HCT116 (cell line): ENCODE data around the gene CCSAP. TPM values are rescaled to one million over a fixed set of nuclear protein-coding genes. Genes with fewer than 3 reads are reported as not detected.

Source experiments
- ATAC-seq: fragments of 200-7000 bp; cut with Tn5 transposase; 2 replicates; pipeline ENCODE4 v1.9.1; 2020; ENCODE audit warnings: mild to moderate bottlenecking, moderate library complexity
- BruUV-seq: library from RNA; stranded (reverse); fragments of 400-500 nt; replicated peaks from 2 replicates; lab custom pipeline; 2021; lab: Mats Ljungman, UMichigan
- CTCF ChIA-PET: fragments of 300-600 bp; sonication (Branson Sonifier 250); formaldehyde crosslinking; loops from one replicate; lab custom pipeline; 2021; ENCODE audit warnings: antibody characterized with exemption; lab: Charles Lee
- POLR2A ChIA-PET: fragments of 300-600, 350-600 bp; sonication (Branson Sonifier 250); formaldehyde crosslinking; loops from one replicate; lab custom pipeline; 2021; ENCODE audit warnings: antibody characterized with exemption; lab: Charles Lee
- RAD21 ChIA-PET, 2 experiments: fragments of 300-600 bp; sonication (Branson Sonifier 250); formaldehyde crosslinking; loops; one replicate each; lab custom pipeline; 2023; ENCODE audit warnings: low total read pairs in 2 of 2; ENCODE audit not compliant: uncharacterized antibody in 2 of 2, unreplicated experiment in 2 of 2, low non-redundant PET in 1 of 2; lab: Charles Lee
- DNase-seq: peaks from one replicate; pipeline ENCODE4 v3.0.0-alpha.2; 2010; ENCODE audit warnings: low read depth, low spot score
- H2AFZ ChIP-seq: fragments of 200-600 bp; shearing (Covaris generic), sonication (generic); 2 replicates; pipeline ENCODE4 v1.6.1; 2017; ENCODE audit warnings: low read depth, mixed run types, mixed read lengths, antibody characterized with exemption, low read length; ENCODE audit not compliant: poor library complexity, severe bottlenecking
- H3K27ac ChIP-seq: 2 replicates; pipeline ENCODE4 v1.5.1; 2012; ENCODE audit warnings: low read depth, low read length
- H3K27me3 ChIP-seq: fragments of 200-600 bp; sonication (generic); 2 replicates; pipeline ENCODE4 v1.6.1; 2016; ENCODE audit warnings: mixed run types, low read length, mixed read lengths; ENCODE audit not compliant: insufficient read depth
- H3K36me3 ChIP-seq, 2 experiments: fragments of 200-500 bp in 1 of 2; fragments of 200-600 bp in 1 of 2; sonication (Bioruptor generic) in 1 of 2; sonication (generic) in 1 of 2; 2 replicates each; pipeline versions ENCODE4 v1.5.1 to v1.6.1; 2014 to 2016; ENCODE audit warnings: low read length in 2 of 2, inconsistent platforms in 1 of 2, mixed read lengths in 1 of 2, mixed run types in 1 of 2; ENCODE audit not compliant: insufficient read depth in 2 of 2, control insufficient read depth in 1 of 2
- H3K4me1 ChIP-seq, 2 experiments: fragments of 200-600 bp in 1 of 2; sonication (generic) in 1 of 2; 2 replicates each; pipeline versions ENCODE4 v1.5.1 to v1.6.1; 2012 to 2017; ENCODE audit warnings: low read length in 2 of 2, inconsistent platforms in 1 of 2, mild to moderate bottlenecking in 1 of 2, mixed read lengths in 1 of 2, mixed run types in 1 of 2, moderate library complexity in 1 of 2; ENCODE audit not compliant: insufficient read depth in 2 of 2, control insufficient read depth in 1 of 2
- H3K4me2 ChIP-seq: fragments of 200-600 bp; sonication (generic); 2 replicates; pipeline ENCODE4 v1.6.1; 2017; ENCODE audit warnings: mixed run types, low read length, mixed read lengths
- H3K4me3 ChIP-seq, 2 experiments: fragments of 200-600 bp in 1 of 2; sonication (generic) in 1 of 2; replicated peaks in 1 of 2; 2 replicates each; pipeline ENCODE4 v1.5.1; 2011 to 2016; ENCODE audit warnings: low read length in 2 of 2, control low read depth in 1 of 2, low read depth in 1 of 2, mild to moderate bottlenecking in 1 of 2, mixed read lengths in 1 of 2, mixed run types in 1 of 2
- H3K79me2 ChIP-seq: fragments of 200-600 bp; sonication (generic); 2 replicates; pipeline ENCODE4 v1.6.1; 2017; ENCODE audit warnings: mild to moderate bottlenecking, mixed run types, low read length, moderate library complexity, mixed read lengths; ENCODE audit not compliant: insufficient read depth
- H3K9ac ChIP-seq: fragments of 200-600 bp; sonication (generic); 2 replicates; pipeline ENCODE4 v1.6.1; 2016; ENCODE audit warnings: low read length, mixed read lengths
- H3K9me2 ChIP-seq: fragments of 200-600 bp; sonication (generic), shearing (Covaris generic); 2 replicates; pipeline ENCODE4 v1.6.1; 2017; ENCODE audit warnings: mixed run types, mild to moderate bottlenecking, moderate library complexity; ENCODE audit not compliant: insufficient read depth
- H3K9me3 ChIP-seq, 2 experiments: fragments of 200-500 bp in 1 of 2; fragments of 200-600 bp in 1 of 2; sonication (Bioruptor generic) in 1 of 2; sonication (generic) in 1 of 2; 2 replicates each; pipeline ENCODE4 v1.6.1; 2014 to 2017; ENCODE audit warnings: low read length in 2 of 2, mixed read lengths in 2 of 2, inconsistent platforms in 1 of 2, low read depth in 1 of 2, mild to moderate bottlenecking in 1 of 2, mixed run types in 1 of 2, moderate library complexity in 1 of 2; ENCODE audit not compliant: control insufficient read depth in 1 of 2, insufficient read depth in 1 of 2
- H4K20me1 ChIP-seq: fragments of 200-600 bp; sonication (generic), shearing (Covaris generic); 2 replicates; pipeline ENCODE4 v1.6.1; 2017; ENCODE audit warnings: mixed run types, mild to moderate bottlenecking, moderate library complexity; ENCODE audit not compliant: insufficient read depth
- CBX3 ChIP-seq: IDR thresholded peaks from 2 replicates; pipeline ENCODE4 v1.6.1; 2012; ENCODE audit warnings: low read depth
- CEBPB ChIP-seq: IDR thresholded peaks from 2 replicates; pipeline ENCODE4 v1.6.1; 2012; ENCODE audit warnings: low read depth
- ELF1 ChIP-seq: IDR thresholded peaks from 2 replicates; pipeline ENCODE4 v1.6.1; 2012; ENCODE audit warnings: low read depth, borderline replicate concordance
- EZH2 ChIP-seq: fragments of 200-600 bp; sonication (generic); IDR thresholded peaks from 2 replicates; pipeline ENCODE4 v1.6.1; 2017; ENCODE audit warnings: antibody characterized with exemption, mixed run types
- EZH2phosphoT487 ChIP-seq: fragments of 200-600 bp; IDR thresholded peaks from 2 replicates; pipeline ENCODE4 v1.6.1; 2018; ENCODE audit warnings: antibody characterized with exemption, borderline replicate concordance
- FOSL1 ChIP-seq: IDR thresholded peaks from 2 replicates; pipeline ENCODE4 v1.6.1; 2012; ENCODE audit warnings: low read depth
- JUND ChIP-seq: IDR thresholded peaks from 2 replicates; pipeline ENCODE4 v1.6.1; 2012
- POLR2A ChIP-seq: IDR thresholded peaks from 2 replicates; pipeline ENCODE4 v1.7.0; 2011; ENCODE audit warnings: borderline replicate concordance; ENCODE audit not compliant: insufficient read depth, insufficient read length; ENCODE audit errors: extremely low read depth
- POLR2AphosphoS5 ChIP-seq: IDR thresholded peaks from 2 replicates; pipeline ENCODE4 v1.6.1; 2011; ENCODE audit warnings: mild to moderate bottlenecking, low read depth, low read length, moderate library complexity
- RAD21 ChIP-seq: IDR thresholded peaks from 2 replicates; pipeline ENCODE4 v1.6.1; 2012; ENCODE audit warnings: low read depth, mild to moderate bottlenecking
- SP1 ChIP-seq: IDR thresholded peaks from 2 replicates; pipeline ENCODE4 v1.6.1; 2012; ENCODE audit warnings: low read depth
- SRF ChIP-seq: IDR thresholded peaks from 2 replicates; pipeline ENCODE4 v1.6.1; 2012; ENCODE audit warnings: low read depth
- TCF7L2 ChIP-seq: IDR thresholded peaks from 2 replicates; pipeline ENCODE4 v1.7.0; 2011; ENCODE audit warnings: borderline replicate concordance, inconsistent platforms; ENCODE audit not compliant: insufficient read depth, insufficient read length; ENCODE audit errors: extremely low read depth
- YY1 ChIP-seq: IDR thresholded peaks from 2 replicates; pipeline ENCODE4 v1.6.1; 2011; ENCODE audit warnings: low read length, low read depth, moderate library complexity, mild to moderate bottlenecking; ENCODE audit not compliant: insufficient replicate concordance; ENCODE audit errors: extremely low read depth
- ZFX ChIP-seq: fragments of 450-650 bp; IDR thresholded peaks from 2 replicates; pipeline ENCODE4 v1.6.1; 2017
- ZNF274 ChIP-seq: fragments of 200-500 bp; sonication (Bioruptor generic); IDR thresholded peaks from 2 replicates; pipeline ENCODE4 v1.6.1; 2014; ENCODE audit warnings: mild to moderate bottlenecking, low read depth, low read length, inconsistent platforms
- intact Hi-C: fragments of 100-400 bp; cut with micrococcal nuclease; formaldehyde crosslinking; loops from 2 replicates; pipeline ENCODE4 v1.10.0; 2022
- total RNA-seq: library from RNA; stranded (reverse); gene quantifications from one replicate; pipeline ENCODE4 v1.2.1, GENCODE V29; 2021; ENCODE audit not compliant: unreplicated experiment
- TF ChIP-seq, protein P1 (sequence below), 3 experiments: fragments of 200-600 bp in 1 of 3; sonication (generic) in 1 of 3; IDR thresholded peaks in 2 of 3; conservative IDR thresholded peaks in 1 of 3; 2 replicates each; pipeline ENCODE4 v1.5.1; 2012 to 2017; ENCODE audit warnings: low read depth in 2 of 3, low read length in 2 of 3, antibody characterized with exemption in 1 of 3, borderline replicate concordance in 1 of 3, control low read depth in 1 of 3, mild to moderate bottlenecking in 1 of 3, mixed read lengths in 1 of 3, mixed run types in 1 of 3, moderate library complexity in 1 of 3; ENCODE audit not compliant: insufficient read depth in 1 of 3
- TF ChIP-seq, protein P2 (sequence below): IDR thresholded peaks from 2 replicates; pipeline ENCODE4 v1.6.1; 2012
- TF ChIP-seq, protein P3 (sequence below): IDR thresholded peaks from 2 replicates; pipeline ENCODE4 v1.6.1; 2011; ENCODE audit warnings: mild to moderate bottlenecking, low read length, moderate library complexity; ENCODE audit not compliant: insufficient replicate concordance; ENCODE audit errors: extremely low read depth

CCSAP gene
- total RNA-seq, 1 experiment from 2014 or later = 10.9 TPM

DNA sequence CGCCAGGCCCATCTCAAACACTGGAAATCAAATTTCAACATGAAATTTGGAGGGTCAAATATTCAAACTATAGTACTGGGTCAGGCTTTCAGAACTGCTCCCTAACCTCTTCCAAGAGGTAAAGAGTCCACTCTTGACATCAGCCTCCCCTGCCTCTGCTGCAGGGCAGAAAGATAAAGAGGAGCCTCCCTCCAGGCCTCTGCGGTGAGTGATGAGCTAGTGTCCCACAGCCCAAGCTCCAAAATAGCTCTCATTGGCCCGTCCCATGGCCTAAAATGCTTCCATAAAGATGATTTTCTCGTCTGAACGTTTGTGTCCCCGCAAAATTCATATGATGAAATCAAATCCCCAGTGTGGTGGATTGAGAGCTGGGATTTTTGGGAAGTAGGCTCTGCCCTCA is 33.7 kb upstream of the CCSAP start:
- ChIA-PET CTCF (no interaction called here), RAD21 (no interaction called here), POLR2A (no interaction called here)
- intact Hi-C loops = no loop called here
- no peak overlapping the region for H3K4me3 ChIP-seq
- no peak for DNase-seq
- no peaks in the 10 kb centered on the region for H3K36me3 ChIP-seq
- H4K20me1 ChIP-seq = no peaks in the 10 kb centered on the region
- no peak overlapping the region for H3K27ac ChIP-seq
- H3K9ac ChIP-seq = no peak overlapping the region
- H3K4me2 ChIP-seq = no peak overlapping the region
- no peaks in the 10 kb centered on the region for H3K4me1 ChIP-seq
- H3K79me2 ChIP-seq = no peaks in the 10 kb centered on the region
- no peaks in the 10 kb centered on the region for H3K27me3 ChIP-seq
- H3K9me2 ChIP-seq = no peaks in the 10 kb centered on the region
- no peak for TF ChIP-seq POLR2A
- no peak for TF ChIP-seq ZFX
- TF ChIP-seq TCF7L2 = no peak
- TF ChIP-seq RAD21 = no peak
- no peak for TF ChIP-seq CBX3
- TF ChIP-seq CEBPB = no peak
- TF ChIP-seq POLR2AphosphoS5 = no peak
- TF ChIP-seq FOSL1 = no peak
- no peak for TF ChIP-seq ZNF274
- TF ChIP-seq EZH2 = no peak
- no peak for TF ChIP-seq SRF
- TF ChIP-seq, protein P1, sequence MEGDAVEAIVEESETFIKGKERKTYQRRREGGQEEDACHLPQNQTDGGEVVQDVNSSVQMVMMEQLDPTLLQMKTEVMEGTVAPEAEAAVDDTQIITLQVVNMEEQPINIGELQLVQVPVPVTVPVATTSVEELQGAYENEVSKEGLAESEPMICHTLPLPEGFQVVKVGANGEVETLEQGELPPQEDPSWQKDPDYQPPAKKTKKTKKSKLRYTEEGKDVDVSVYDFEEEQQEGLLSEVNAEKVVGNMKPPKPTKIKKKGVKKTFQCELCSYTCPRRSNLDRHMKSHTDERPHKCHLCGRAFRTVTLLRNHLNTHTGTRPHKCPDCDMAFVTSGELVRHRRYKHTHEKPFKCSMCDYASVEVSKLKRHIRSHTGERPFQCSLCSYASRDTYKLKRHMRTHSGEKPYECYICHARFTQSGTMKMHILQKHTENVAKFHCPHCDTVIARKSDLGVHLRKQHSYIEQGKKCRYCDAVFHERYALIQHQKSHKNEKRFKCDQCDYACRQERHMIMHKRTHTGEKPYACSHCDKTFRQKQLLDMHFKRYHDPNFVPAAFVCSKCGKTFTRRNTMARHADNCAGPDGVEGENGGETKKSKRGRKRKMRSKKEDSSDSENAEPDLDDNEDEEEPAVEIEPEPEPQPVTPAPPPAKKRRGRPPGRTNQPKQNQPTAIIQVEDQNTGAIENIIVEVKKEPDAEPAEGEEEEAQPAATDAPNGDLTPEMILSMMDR (IDR thresholded peaks at IDR 0.05 in 2 of 3, conservative IDR thresholded peaks at IDR 0.05 in 1 of 3; ENCODE audit: borderline replicate concordance in 1 of 3, insufficient read depth in 1 of 3, low read depth in 2 of 3, low read length in 2 of 3) = no peak
- no peak for TF ChIP-seq SP1
- TF ChIP-seq EZH2phosphoT487 = no peak
- TF ChIP-seq ELF1 = no peak
- TF ChIP-seq, protein P2, sequence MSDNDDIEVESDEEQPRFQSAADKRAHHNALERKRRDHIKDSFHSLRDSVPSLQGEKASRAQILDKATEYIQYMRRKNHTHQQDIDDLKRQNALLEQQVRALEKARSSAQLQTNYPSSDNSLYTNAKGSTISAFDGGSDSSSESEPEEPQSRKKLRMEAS = no peak
- no peak for TF ChIP-seq JUND
- no peak for TF ChIP-seq YY1
- TF ChIP-seq, protein P3, sequence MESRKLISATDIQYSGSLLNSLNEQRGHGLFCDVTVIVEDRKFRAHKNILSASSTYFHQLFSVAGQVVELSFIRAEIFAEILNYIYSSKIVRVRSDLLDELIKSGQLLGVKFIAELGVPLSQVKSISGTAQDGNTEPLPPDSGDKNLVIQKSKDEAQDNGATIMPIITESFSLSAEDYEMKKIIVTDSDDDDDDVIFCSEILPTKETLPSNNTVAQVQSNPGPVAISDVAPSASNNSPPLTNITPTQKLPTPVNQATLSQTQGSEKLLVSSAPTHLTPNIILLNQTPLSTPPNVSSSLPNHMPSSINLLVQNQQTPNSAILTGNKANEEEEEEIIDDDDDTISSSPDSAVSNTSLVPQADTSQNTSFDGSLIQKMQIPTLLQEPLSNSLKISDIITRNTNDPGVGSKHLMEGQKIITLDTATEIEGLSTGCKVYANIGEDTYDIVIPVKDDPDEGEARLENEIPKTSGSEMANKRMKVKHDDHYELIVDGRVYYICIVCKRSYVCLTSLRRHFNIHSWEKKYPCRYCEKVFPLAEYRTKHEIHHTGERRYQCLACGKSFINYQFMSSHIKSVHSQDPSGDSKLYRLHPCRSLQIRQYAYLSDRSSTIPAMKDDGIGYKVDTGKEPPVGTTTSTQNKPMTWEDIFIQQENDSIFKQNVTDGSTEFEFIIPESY = no peak
- ATAC-seq = no peak
- H3K9me3 ChIP-seq = no peaks in the 10 kb centered on the region
- BruUV-seq = no TSS peak
- H2AFZ ChIP-seq = no peak overlapping the region
